K562 (cell line): ENCODE data around the gene AKT3. TPM values are rescaled to one million over a fixed set of nuclear protein-coding genes. Genes with fewer than 3 reads are reported as not detected.

ENCODE experiments used
- ATAC-seq: fragments of 200-7000 bp; cut with Tn5 transposase; 3 replicates; pipeline ENCODE4 v1.9.1; 2020; ENCODE audit warnings: moderate library complexity
- BruUV-seq: library from RNA; stranded (reverse); fragments of 400-500 nt; replicated peaks from 2 replicates; lab custom pipeline; 2021; lab: Mats Ljungman, UMichigan
- CTCF ChIA-PET: fragments of 300-600 bp; formaldehyde crosslinking; extraction: SDS; loops from one replicate; lab custom pipeline; 2021; ENCODE audit warnings: low intra/inter-chr PET ratio; lab: Yijun Ruan, JAX
- POLR2A ChIA-PET: fragments of 300-600, 350-650 bp; sonication (Branson Sonifier 250); formaldehyde crosslinking; extraction: SDS; loops from one replicate; lab custom pipeline; 2021; ENCODE audit warnings: antibody characterized with exemption, inconsistent platforms; lab: Yijun Ruan, JAX
- DNase-seq, 4 experiments: peaks; one replicate each; pipeline versions ENCODE4 v3.0.0 to v3.0.0-alpha.2; 2011 to 2018; ENCODE audit warnings: low spot score in 3 of 4, mixed read lengths in 3 of 4; ENCODE audit errors: extremely low read depth in 1 of 4
- FAIRE-seq: peaks from 2 replicates; lab custom pipeline; 2011; peaks lifted over from hg19 to GRCh38; lab: Jason Lieb, UNC
- H2AFZ ChIP-seq: 2 replicates; pipeline ENCODE4 v1.6.0; 2011; ENCODE audit warnings: low read depth, low read length, control low read depth, inconsistent platforms
- H3K27ac ChIP-seq: fragments of 200-600 bp; 3 replicates; pipeline ENCODE4 v1.8.0; 2011; ENCODE audit warnings: low read depth, mild to moderate bottlenecking, control low read depth, inconsistent platforms, low read length, moderate library complexity, mixed read lengths; ENCODE audit errors: extremely low read depth
- H3K27me3 ChIP-seq, 2 experiments: fragments of 300-600 bp in 1 of 2; 2 replicates in 1 of 2; 3 replicates in 1 of 2; pipeline versions ENCODE4 v1.6.0 to v1.8.0; 2011; ENCODE audit warnings: inconsistent platforms in 2 of 2, low read length in 2 of 2, mild to moderate bottlenecking in 1 of 2, mixed read lengths in 1 of 2, moderate library complexity in 1 of 2; ENCODE audit not compliant: control insufficient read depth in 2 of 2, insufficient read depth in 2 of 2
- H3K36me3 ChIP-seq: fragments of 300-600 bp; 3 replicates; pipeline ENCODE4 v1.8.0; 2011; ENCODE audit warnings: mild to moderate bottlenecking, low read length, inconsistent platforms; ENCODE audit not compliant: control insufficient read depth, insufficient read depth
- H3K4me1 ChIP-seq, 2 experiments: fragments of 200-600 bp in 1 of 2; replicated peaks in 1 of 2; 2 replicates in 1 of 2; 3 replicates in 1 of 2; pipeline versions ENCODE4 v1.5.1 to v1.8.0; 2011; ENCODE audit warnings: inconsistent platforms in 2 of 2, low read length in 2 of 2, mild to moderate bottlenecking in 1 of 2, mixed read lengths in 1 of 2, moderate library complexity in 1 of 2; ENCODE audit not compliant: control insufficient read depth in 2 of 2, insufficient read depth in 2 of 2
- H3K4me2 ChIP-seq: 2 replicates; pipeline ENCODE4 v1.6.1; 2011; ENCODE audit warnings: low read length, control low read depth, inconsistent platforms, mixed read lengths; ENCODE audit not compliant: insufficient read depth
- H3K4me3 ChIP-seq: fragments of 200-600 bp; sonication (generic), shearing (Covaris generic); 2 replicates; pipeline ENCODE4 v1.5.1; 2016; ENCODE audit warnings: control low read depth, inconsistent platforms
- H3K79me2 ChIP-seq: fragments of 200-600 bp; 3 replicates; pipeline ENCODE4 v1.8.0; 2011; ENCODE audit warnings: low read length, inconsistent platforms; ENCODE audit not compliant: control insufficient read depth, insufficient read depth
- H3K9ac ChIP-seq, 2 experiments: 2 replicates each; pipeline versions ENCODE4 v1.6.0 to v1.6.1; 2011; ENCODE audit warnings: low read depth in 2 of 2, low read length in 2 of 2, control low read depth in 1 of 2, inconsistent platforms in 1 of 2, mild to moderate bottlenecking in 1 of 2, mixed read lengths in 1 of 2; ENCODE audit not compliant: insufficient read depth in 1 of 2
- H3K9me1 ChIP-seq: one replicate; pipeline ENCODE4 v1.6.0; 2011; ENCODE audit warnings: inconsistent platforms, mild to moderate bottlenecking, low read length, moderate library complexity; ENCODE audit not compliant: control insufficient read depth, insufficient read depth
- H3K9me3 ChIP-seq: replicated peaks from 2 replicates; pipeline ENCODE4 v1.5.1; 2011; ENCODE audit warnings: low read depth, low read length, inconsistent platforms; ENCODE audit not compliant: control insufficient read depth, insufficient read depth
- H4K20me1 ChIP-seq: replicated peaks from 2 replicates; pipeline ENCODE4 v1.6.1; 2011; ENCODE audit warnings: low read length, inconsistent platforms, mixed read lengths; ENCODE audit not compliant: control insufficient read depth, insufficient read depth
- BCOR ChIP-seq: fragments of 450-650 bp; IDR thresholded peaks from 2 replicates; pipeline ENCODE4 v1.6.1; 2016
- ELF2 ChIP-seq: fragments of 250-450 bp; sonication (Bioruptor Pico); IDR thresholded peaks from 2 replicates; pipeline ENCODE4 v1.5.0; 2021; ENCODE audit warnings: mild to moderate bottlenecking
- KDM2B ChIP-seq: fragments of 250-450 bp; sonication (Bioruptor Pico); IDR thresholded peaks from 2 replicates; pipeline ENCODE4 v1.8.0; 2021; ENCODE audit warnings: mild to moderate bottlenecking, moderate library complexity
- KLF13 ChIP-seq: fragments of 450-650 bp; IDR thresholded peaks from 2 replicates; pipeline ENCODE4 v1.6.1; 2016; ENCODE audit warnings: missing genetic modification characterization, low read depth, mild to moderate bottlenecking, missing compliant biosample characterization, moderate library complexity, borderline replicate concordance
- KLF16 ChIP-seq: IDR thresholded peaks from 2 replicates; pipeline ENCODE4 v1.6.1; 2016; ENCODE audit warnings: antibody characterized with exemption
- MXI1 ChIP-seq: IDR thresholded peaks from 2 replicates; pipeline ENCODE4 v1.6.1; 2011; ENCODE audit warnings: low read depth, mild to moderate bottlenecking, improper control_type of control experiment, low read length
- PHB ChIP-seq: fragments of 250-450 bp; sonication (Bioruptor Pico); IDR thresholded peaks from 2 replicates; pipeline ENCODE4 v1.5.0; 2021
- SMAD2 ChIP-seq: fragments of 150-350 bp; IDR thresholded peaks from 2 replicates; pipeline ENCODE4 v1.6.1; 2014; ENCODE audit warnings: low read depth, mild to moderate bottlenecking, low read length
- SP1 ChIP-seq: sonication (generic); formaldehyde crosslinking; IDR thresholded peaks from 2 replicates; pipeline ENCODE4 v1.8.1; 2022; ENCODE audit warnings: mild to moderate bottlenecking, missing genetic modification reagents
- SRF ChIP-seq, 2 experiments: fragments of 250-450, 450-650 bp in 1 of 2; sonication (Bioruptor Pico) in 1 of 2; sonication (generic) in 1 of 2; formaldehyde crosslinking; IDR thresholded peaks; 2 replicates each; pipeline versions ENCODE4 v1.5.0 to v1.5.1; 2020 to 2022; ENCODE audit warnings: mild to moderate bottlenecking in 1 of 2, missing genetic modification reagents in 1 of 2
- ZNF217 ChIP-seq: sonication (generic); formaldehyde crosslinking; IDR thresholded peaks from 2 replicates; pipeline ENCODE4 v1.8.0; 2022; ENCODE audit warnings: mild to moderate bottlenecking, missing genetic modification reagents
- WGBS: fragments of 100-300 bp; shearing (Covaris generic); methylation state at CpG from one replicate; pipeline ENCODE4 v1.1.6; 2016; ENCODE audit warnings: low coverage, mixed read lengths; ENCODE audit not compliant: insufficient coverage; ENCODE audit errors: missing lambda C conversion rate; 5-methylcytosine and 5-hydroxymethylcytosine counted together
- in situ Hi-C: fragments of 300-500 bp; cut with MboI; formaldehyde crosslinking; loops from 4 replicates; pipeline ENCODE4 v1.15.0; 2018; ENCODE audit warnings: inconsistent platforms, mixed read lengths
- intact Hi-C: fragments of 100-400 bp; cut with micrococcal nuclease; formaldehyde crosslinking; loops from 2 replicates; pipeline ENCODE4 v1.14.2; 2022
- polyA plus RNA-seq, 8 experiments: library from polyadenylated mRNA; depleted of rRNA in 4 of 8; stranded (reverse) in 5 of 8; unstranded in 3 of 8; fragments of >200 nt; fragmentation: Nextera tagmentation in 2 of 8; fragmentation: Illumina TruSeq in 1 of 8; extraction: Ambion mirVana in 2 of 8; extraction: Trizol in 1 of 8; gene quantifications; 2 replicates each; pipeline versions ENCODE4 v1.2.1 to v1.2.3, GENCODE V29; 2011 to 2014; ENCODE audit warnings: inconsistent platforms in 1 of 8, missing spikeins in 1 of 8
- total RNA-seq, 7 experiments: library from RNA; depleted of rRNA in 6 of 7; stranded (reverse); fragments of >200 nt in 6 of 7; fragmentation: Illumina TruSeq in 2 of 7; extraction: Trizol in 2 of 7; gene quantifications; 2 replicates each; pipeline versions ENCODE4 v1.2.1 to v1.2.3, GENCODE V29; 2011 to 2021; ENCODE audit warnings: low replicate concordance in 1 of 7
- TF ChIP-seq, protein P1 (sequence below), 2 experiments: fragments of 450-650 bp in 1 of 2; sonication (generic) in 1 of 2; formaldehyde crosslinking in 1 of 2; IDR thresholded peaks; 2 replicates each; pipeline versions ENCODE4 v1.7.1 to v1.9.0; 2016 to 2022; ENCODE audit warnings: inconsistent platforms in 1 of 2, mild to moderate bottlenecking in 1 of 2, missing genetic modification reagents in 1 of 2

Gene AKT3
- total and polyA plus RNA-seq, 9 of the 15 experiments (the other 6 are each of a cell fraction or from before 2014, with no cell fraction given): 0.04 to 0.54 (median 0.18) TPM; not detected in 1

DNA sequence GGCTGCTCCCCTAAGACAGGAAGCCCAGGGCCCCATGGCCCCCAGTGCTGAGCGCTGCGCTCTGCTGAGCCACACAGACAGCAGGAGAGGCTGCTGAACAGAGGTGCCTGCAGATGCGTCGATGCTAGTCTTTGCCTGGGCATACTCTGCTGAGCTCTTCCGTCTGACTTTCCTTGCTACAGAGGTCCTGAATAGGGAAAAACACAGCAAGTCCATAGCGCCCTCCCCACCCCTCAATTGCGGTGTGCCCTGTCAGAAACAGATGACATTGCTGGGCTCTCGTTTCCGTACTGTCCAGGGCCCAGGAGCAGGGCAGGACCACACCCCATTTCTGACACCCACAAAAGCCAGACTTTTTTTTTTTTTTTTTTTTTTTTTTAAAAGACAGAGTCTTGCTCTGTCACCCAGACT is 341.7 kb downstream of the AKT3 start:
- no peak overlapping the region for H3K27ac ChIP-seq
- DNase-seq: peak in 1 of 4 experiments; percentile 9
- H3K36me3 ChIP-seq: no peaks in the 10 kb centered on the region
- 9% methylated on average over 9 of the region's 9 CpGs for WGBS
- peaks cover 0 to 16% of the 10 kb centered on the region in 2 experiments; a peak in 3 of 5 replicates for H3K4me1 ChIP-seq
- H3K9me1 ChIP-seq: no peaks in the 10 kb centered on the region
- CTCF ChIA-PET: no interaction called here
- no peak overlapping the region for H3K4me2 ChIP-seq
- TF ChIP-seq BCOR: no peak
- no peak for TF ChIP-seq MXI1
- TF ChIP-seq, protein P1, sequence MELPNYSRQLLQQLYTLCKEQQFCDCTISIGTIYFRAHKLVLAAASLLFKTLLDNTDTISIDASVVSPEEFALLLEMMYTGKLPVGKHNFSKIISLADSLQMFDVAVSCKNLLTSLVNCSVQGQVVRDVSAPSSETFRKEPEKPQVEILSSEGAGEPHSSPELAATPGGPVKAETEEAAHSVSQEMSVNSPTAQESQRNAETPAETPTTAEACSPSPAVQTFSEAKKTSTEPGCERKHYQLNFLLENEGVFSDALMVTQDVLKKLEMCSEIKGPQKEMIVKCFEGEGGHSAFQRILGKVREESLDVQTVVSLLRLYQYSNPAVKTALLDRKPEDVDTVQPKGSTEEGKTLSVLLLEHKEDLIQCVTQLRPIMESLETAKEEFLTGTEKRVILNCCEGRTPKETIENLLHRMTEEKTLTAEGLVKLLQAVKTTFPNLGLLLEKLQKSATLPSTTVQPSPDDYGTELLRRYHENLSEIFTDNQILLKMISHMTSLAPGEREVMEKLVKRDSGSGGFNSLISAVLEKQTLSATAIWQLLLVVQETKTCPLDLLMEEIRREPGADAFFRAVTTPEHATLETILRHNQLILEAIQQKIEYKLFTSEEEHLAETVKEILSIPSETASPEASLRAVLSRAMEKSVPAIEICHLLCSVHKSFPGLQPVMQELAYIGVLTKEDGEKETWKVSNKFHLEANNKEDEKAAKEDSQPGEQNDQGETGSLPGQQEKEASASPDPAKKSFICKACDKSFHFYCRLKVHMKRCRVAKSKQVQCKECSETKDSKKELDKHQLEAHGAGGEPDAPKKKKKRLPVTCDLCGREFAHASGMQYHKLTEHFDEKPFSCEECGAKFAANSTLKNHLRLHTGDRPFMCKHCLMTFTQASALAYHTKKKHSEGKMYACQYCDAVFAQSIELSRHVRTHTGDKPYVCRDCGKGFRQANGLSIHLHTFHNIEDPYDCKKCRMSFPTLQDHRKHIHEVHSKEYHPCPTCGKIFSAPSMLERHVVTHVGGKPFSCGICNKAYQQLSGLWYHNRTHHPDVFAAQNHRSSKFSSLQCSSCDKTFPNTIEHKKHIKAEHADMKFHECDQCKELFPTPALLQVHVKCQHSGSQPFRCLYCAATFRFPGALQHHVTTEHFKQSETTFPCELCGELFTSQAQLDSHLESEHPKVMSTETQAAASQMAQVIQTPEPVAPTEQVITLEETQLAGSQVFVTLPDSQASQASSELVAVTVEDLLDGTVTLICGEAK (IDR thresholded peaks at IDR 0.05): no peak
- TF ChIP-seq, protein P1 (CRISPR knock-in tag; IDR thresholded peaks at IDR 0.05): no peak
- TF ChIP-seq SMAD2: no peak
- TF ChIP-seq KLF16: no peak
- TF ChIP-seq ELF2 (CRISPR knock-in tag): no peak
- no peak for TF ChIP-seq KLF13
- TF ChIP-seq PHB (CRISPR knock-in tag): no peak
- no peak for TF ChIP-seq SRF (CRISPR knock-in tag; IDR thresholded peaks at IDR 0.05)
- no peak for TF ChIP-seq KDM2B (CRISPR knock-in tag)
- no peak for TF ChIP-seq ZNF217 (CRISPR knock-in tag)
- TF ChIP-seq SP1: no peak
- TF ChIP-seq, all 486 proteins: peak for 0
- ATAC-seq: peak; percentile 30
- peaks cover 15 to 40% of the 10 kb centered on the region in 2 experiments; a peak in 4 of 5 replicates for H3K27me3 ChIP-seq
- H4K20me1 ChIP-seq: no peaks in the 10 kb centered on the region
- POLR2A ChIA-PET: no interaction called here
- no peaks in the 10 kb centered on the region for H3K79me2 ChIP-seq
- no peaks in the 10 kb centered on the region for H3K9me3 ChIP-seq
- intact Hi-C loops: no loop called here
- no peak overlapping the region for H3K9ac ChIP-seq
- H2AFZ ChIP-seq: no peak overlapping the region
- in situ Hi-C loops: no loop called here
- no peak for FAIRE-seq
- no TSS peak for BruUV-seq
- H3K4me3 ChIP-seq: no peak overlapping the region
